Medulla oblongata (tissue), 1 donor: ENCODE measurements around the gene GLA.

ENCODE experiments used
- DNase-seq: peaks from one replicate; pipeline ENCODE4 v3.0.0-alpha.2; 2015; ENCODE audit errors: extremely low spot score

GLA gene

DNA sequence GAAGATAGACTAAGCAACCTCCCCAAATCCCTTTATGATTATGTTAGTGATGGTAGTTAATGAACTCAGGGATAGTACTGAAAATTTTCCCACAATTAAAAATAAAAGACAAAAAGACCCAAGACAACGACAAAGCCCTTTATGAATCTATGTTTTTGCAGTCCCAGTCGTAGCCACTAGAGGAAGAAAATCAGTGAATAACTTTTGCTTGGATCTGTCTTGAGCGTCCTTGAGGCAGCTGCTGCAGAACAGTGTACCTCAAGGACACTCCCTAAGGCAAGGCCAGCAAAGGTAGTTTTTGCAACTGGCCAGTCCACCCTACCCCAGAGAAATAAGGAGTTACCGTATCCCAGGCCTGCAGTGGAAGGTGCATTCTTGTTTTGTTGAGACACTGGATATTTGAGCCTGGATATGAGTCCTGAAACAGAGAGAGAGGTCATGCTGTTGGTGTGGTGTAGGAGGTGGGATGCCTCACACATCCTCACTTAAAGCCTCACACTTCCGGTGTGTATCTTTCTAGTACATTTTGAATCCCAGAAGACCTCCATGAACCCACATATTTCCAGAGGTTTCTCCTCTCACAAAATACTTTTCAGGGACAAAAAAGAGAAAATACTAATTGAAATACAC lies 50.4 kb downstream of the GLA start:
- DNase-seq = no peak

DNA sequence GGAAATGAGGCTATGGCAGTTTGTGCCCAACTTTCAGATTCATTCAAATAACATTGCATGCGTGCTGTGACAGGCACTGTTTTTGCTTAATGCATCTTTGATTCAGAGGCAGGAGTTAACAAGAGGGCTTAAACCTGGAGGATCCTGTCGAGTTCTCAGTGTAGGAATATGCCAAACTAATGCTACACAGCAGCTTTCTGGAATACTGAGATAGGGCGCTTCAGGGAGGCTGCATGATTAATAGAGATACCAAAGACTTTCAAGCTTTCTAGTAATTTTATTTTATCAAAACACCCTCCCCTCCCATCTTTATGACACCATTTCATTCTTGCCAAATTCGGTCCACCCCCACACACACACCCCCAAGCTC lies 58.5 kb downstream of the GLA start:
- no peak for DNase-seq

DNA sequence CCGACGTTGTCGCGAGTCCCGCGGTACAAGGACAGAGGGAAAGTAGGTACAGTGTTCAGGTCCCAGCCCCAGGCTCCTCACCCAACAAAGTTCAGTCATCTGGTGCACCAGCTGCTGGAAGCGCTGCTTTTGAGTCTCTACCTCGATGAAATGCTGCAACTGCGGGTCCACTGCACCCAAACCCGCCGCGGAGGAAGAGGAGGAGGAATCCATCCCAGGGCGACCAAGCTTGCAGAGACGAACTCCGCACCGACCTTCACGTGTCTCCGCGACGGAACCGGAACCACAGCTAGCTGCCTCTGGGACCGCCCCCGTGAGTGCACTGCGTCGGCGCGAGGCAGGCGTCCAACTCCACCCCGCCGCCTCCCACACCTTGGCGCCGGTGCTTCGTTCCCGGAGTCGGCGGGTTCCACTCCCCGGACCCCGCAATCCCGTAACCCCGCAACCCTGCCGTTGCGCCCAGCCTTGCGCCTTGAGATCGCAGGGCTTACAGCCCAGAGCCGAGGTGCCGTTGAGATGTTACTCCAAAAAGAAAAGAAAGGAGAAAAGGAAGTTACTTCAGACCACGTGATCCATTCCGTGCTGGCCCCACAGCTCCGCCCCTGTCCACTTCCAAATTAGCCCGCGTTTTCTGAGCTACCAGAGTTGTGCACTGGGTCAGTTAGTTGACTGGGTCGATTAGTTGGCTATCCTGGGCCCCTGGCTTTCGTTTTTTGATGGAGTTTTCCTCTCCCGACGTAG lies 59.1 kb downstream of the GLA start, which contains the start of gene TIMM8A:
Gene TIMM8A (minus strand): TSS at position 291 of the 741 bp plus-strand sequence. CDS start 78 bp downstream, at position 213.
- peak; percentile 66 for DNase-seq

DNA sequence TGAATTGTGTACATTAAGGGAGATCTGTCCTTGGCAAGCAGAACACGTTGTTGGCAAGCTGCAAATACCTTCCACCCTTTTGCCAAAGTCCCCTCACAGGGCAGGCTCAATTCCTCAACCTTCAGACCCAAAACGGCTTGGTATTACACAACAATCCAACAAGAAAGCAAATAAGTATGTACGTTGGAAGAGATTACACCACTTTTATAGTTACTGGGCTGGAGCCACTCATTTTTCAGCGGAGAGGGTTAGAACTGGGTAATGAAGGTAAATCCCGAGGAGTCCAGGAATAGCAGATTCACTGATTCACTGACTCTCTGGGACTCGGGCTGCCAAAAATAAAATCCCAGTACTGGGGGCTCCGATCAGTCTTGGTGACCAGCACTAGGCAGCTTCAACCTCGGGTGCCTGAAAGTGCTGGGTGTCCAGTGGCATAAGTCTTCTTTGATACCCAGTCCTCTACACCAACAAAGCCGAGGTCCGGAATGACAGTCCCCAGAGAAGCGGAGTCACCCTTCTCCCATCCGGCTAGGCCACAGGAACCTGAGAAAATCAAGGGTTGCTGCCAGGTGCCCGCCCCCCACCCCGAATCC lies 59.8 kb downstream of the GLA start:
- DNase-seq = peak; percentile 2
